Measurements from ENCODE around the gene SMNDC1.
A peak's percentile ranks its signal among the peaks of the same experiment; 100 is the strongest.
"Not testable (repeated sequence)": the region's sequence is repeated elsewhere in the genome, so short reads cannot be mapped to it uniquely, and the experiment has no call there.

Gene SMNDC1

DNA sequence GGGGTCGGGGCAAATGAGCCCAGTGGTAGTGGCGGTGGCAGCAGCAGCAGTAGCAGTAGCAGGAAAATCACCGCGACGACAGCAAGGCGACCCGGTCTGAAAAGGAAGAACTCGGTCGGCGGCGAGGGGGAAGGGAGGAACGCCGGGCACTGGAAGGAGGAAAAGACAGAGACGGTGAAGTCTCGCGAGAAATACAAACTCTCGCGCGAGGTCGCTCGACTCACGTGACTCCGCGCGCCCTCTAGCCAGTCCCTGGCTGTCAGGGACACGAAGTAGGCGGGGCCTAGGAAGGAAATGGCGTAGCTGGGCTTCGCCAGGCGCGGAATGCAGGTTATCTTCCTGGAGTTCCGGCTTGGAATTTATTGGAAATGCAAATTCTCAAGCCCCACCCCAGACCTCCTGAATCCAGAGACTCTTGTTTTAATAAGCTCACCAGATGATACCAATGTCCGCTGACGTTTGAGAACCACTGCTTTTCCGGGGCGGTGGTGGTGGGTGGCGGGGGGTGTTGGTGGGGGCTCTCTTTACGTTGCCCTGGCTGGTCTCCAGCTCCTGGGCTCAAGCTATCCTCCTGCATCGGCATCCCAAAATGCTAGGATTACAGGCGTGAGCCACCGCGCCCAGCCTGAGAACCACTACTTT is at the start of gene SMNDC1:
Gene SMNDC1, minus strand, starts transcription at position 141 of the 642 bp plus-strand sequence. CDS start 1,333 bp downstream, outside the sequence.
- peak; percentile 92 to 94 for DNase-seq

DNA sequence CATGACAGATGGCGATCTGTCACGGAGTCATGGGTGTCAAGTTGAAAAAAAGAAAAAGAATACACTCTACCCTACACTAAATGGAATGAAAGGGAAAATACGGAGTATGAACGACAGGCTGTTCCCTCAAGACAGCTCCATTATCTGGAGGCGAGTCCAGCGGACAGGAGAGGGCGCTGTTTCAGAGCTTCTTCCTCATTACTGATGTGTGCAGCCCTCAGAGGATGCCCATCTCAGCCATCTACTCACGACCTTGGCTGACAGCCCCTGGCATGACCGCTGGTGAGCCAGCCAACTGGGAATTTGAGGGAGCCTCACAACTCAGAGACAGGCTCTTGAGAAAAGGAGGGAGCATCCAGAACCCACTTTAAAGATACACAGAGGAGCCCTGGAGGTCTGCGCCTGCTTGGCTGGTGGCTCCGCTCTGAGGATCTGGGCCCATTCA is 49.6 kb upstream of the SMNDC1 start:
- peak in 1 of 2 experiments; percentile 47 for DNase-seq

DNA sequence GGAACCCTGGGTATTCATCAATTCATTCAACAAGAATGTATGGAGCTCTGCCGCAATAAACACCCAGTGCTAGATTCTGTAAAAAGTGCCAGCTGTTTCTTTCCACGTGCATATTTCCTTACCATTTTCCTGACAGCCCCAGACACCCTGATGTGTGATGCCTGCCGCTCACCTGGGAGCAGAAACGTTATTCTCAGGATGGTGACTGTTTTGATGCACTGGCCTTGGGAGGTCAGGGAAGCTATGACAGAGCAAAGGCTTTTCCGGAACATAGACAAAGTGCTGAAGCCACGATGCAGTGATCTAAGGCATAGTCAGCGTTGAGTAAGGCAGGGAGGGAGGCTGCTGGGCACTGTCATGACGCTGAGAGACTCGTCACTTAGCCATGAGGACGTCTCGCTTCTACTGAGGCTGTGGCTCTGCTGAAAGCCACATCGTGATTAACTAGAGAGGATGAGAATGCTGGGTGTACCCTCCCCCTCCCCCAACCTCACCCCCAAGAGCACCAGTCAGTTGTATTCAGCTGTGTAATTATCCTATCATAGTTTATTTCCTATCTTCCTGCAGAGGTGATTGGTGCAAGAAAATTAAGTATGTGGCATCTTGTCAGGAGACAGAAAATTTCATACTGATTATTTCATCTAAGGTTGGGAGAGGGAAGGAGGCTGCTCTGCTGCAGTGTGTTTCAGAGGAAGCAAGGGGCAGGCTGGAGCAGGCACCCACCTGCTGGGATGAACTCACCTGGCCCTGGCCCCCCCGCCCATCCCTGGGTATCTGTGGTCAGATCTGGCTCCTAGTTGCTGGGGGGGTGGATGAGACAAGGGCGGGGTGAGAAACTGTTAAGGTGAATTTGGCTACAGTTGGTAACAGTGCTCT is 48.8 kb upstream of the SMNDC1 start:
- no peak for DNase-seq

DNA sequence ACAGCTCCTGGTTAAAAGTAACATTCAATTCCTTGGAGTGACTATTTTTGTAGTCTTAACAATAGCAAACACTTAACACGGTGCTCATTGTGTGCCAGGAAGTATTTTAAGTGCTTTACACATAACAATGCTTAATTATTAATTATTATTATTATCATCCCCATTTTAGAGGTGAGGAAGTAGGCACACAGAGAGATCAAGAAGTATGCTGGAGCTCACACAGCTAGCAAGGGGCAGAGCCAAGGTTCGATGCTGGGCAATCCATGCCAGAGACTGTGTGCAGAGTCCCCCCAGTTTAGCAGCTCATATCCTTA is 48.2 kb upstream of the SMNDC1 start:
- no peak for DNase-seq

DNA sequence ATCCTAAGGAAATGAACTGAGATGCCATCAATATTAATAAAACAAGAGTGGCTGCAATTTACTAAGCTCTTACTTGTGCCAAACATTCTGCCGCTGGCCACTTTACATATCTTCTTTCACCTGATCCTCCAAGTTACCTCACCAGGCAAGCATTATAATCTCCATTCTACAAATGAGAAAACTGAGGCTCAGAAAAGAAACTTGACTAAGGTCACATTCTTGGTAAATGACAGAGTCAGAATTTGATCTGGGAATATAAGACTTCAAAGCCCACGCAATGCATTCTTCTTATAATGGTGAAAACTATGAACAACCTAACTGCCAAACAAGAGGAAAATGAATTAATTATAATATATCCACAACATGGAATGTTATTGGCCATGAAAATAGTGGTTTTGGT is 46.1 kb upstream of the SMNDC1 start:
- DNase-seq, result no peak

DNA sequence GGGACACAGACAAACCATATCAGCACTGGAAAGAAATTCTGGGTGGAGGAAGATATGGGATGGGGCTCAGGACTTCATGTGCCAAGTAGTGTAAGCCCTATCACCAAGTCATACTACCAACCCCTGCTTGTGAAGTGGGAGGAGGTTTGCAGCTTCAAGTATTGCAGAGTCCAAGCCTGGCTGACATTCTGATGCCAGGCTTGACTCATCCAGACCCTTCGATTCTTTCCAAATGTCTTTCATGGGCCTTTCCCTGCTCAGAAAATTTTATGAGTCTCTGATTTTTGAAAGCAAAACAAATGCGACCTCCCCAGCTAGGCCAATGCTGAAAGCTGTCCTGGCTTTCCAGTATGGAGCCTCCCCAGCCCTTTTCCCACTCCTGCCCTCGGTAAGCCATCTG is 45.1 kb upstream of the SMNDC1 start:
- no peak for DNase-seq

DNA sequence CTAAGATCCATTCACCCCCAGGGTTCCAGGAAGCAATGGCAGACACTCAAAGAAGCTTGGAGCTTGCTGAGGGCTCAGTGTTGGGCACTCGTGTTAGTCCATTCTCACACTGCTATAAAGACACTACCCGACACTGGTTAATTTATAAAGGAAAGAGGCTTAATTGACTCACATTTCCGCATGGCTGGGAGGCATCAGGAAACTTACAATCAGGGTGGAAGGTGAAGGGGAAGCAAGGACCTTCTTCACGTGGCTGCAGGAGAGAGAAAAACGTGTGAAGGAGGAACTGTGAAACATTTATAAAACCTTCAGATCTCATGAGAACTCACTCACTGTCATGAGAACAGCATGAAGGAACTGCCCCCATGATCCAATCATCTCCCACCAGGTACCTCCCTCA is 44.7 kb upstream of the SMNDC1 start:
- DNase-seq, result no peak

DNA sequence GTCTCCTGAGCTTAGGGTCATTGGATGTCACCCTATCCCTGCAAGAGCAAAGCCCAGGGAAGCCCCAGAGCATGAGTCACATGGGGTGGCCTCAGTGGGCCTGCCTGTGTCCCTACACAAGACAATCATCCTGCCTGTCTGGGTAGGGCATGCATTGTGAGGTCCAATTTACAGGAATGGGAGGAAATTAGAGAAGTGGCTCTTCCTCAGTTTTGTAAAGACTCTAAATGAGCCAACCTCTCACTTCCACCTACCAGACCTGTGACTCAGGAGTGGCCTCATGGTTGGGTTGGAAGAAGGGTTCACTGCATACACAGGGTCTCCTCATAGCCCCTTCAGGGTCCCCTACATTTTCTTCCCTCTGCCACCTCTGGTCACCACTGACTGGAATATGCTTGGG is 43.6 kb upstream of the SMNDC1 start:
- no peak for DNase-seq

DNA sequence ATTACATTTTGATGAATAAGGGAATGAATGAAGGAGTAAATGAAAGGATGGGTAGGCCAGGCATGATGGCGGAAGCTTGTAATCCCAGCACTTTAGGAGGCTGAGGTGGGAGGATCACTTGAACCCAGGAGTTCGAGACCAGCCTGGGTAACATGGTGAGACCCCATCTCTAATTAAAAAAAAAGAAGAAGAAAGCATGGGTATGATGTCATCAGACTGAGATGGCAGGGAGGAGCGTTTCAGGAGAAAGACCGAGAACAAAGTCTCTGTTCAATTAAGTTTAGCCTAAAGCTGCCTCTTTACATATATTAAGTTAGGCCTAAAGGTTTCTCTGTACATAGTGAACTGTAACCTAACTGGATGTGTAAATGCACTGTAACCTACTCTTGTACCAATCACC is 42.2 kb upstream of the SMNDC1 start:
- no peak for DNase-seq

DNA sequence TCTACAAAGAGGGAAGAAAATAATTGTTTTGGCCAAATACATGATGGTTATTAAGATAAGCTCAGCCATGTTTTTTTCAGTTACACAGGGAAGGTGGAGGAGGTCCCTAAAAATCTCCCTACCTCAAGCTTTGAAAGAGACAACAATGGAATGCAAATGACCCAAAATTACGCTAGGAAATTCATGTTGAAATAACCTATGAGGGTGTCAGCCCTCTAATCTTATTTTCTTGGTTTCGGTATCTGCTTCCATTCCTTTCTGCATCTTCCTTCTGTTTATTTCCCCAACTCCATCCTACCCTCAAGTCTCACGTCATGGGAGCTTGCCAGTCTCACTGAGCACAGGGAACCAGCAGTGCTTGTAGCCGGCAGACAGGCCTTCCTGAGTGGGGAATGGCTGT is 40.6 kb upstream of the SMNDC1 start:
- no peak for DNase-seq

DNA sequence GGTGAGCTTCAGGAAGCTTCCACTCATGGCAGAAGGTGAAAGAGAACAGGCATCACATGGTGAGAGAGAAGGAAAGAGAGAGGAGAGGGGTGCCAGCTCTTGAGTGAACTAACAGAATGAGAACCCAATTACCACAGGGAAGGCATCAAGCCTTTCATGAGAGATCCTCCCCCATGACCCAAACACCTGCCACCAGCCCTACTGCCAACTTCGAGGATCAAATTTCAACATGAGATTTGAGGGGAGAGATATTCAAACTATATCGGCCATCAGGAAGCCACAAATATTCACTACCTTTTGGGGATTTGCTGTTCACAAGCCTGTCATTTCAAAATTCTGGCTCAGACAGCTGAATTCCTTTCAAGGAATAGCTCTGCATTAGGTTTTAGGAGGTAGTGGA is 39.9 kb upstream of the SMNDC1 start:
- no peak for DNase-seq

DNA sequence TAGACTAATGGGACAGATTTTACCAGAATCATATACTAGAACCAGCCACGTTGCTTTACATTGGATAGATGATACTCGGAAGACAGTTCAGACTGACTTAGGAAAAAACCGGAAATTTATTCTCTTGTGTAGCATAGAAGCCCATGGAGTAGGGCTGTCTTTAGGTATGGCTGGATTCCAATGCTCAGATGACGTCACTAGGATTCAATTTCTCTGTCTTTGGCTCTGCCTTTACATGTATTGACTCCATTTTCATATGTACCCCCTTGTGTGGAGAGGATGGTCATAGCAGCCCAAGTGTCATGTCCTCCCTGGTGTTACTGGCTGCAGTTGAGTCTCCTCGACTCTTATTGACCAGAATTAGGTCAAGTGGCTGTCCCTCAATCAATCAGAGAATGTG is 39.2 kb upstream of the SMNDC1 start:
- no peak for DNase-seq

DNA sequence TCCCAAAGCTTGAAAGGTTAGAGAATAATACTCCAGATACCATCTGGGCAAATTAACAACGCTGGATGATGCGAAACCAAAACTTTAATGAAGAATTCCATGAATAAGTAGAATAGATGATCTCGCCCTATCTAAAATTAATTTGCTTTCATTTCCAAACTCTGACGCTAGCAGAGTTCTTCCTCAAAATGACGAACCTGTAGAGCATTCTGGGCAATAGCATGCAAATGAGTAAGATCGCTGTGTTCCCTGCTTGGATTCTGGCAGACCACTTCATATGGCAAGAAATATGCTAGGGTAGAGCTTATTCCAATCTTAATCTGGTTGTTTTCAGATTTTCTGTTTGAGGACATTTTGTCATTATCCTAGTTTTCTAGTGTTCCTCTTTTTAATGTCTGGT is 36.1 kb upstream of the SMNDC1 start:
- DNase-seq, result no peak

DNA sequence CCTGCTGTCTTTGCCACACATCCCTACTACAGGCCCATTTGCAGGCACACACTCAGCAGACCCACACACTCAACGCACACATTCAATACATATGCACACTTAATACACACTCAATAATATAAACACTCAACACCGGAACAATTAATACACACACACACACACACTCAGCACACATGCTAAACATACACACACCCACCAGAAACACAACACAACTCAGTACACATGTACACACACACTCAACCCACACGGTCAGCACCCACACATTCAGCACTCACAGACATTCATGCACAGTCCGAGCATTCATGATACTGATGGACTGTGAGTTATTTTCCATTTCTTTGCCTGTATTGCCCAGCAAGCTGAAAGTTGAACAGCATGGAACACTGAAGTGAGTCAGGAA is 35.4 kb upstream of the SMNDC1 start:
- no peak for DNase-seq

DNA sequence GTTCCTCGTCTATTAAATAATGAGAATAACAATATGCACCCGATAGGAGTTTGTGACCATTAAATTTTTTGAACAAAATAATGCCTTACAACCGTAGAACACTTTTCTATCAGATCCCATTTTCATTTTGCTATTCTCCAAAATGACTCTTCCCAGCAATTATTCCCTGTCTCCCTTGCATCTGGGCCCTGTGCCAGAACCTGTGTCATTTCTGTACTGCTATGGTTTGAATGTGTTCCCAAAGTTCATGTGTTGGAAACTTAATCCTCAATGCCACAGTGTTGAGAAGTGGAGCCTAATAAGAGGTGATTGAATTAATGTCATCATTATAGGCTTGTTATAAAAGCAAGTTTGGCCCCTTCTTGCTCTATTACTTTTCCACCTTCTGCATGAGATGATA is 33.2 kb upstream of the SMNDC1 start:
- no peak for DNase-seq

DNA sequence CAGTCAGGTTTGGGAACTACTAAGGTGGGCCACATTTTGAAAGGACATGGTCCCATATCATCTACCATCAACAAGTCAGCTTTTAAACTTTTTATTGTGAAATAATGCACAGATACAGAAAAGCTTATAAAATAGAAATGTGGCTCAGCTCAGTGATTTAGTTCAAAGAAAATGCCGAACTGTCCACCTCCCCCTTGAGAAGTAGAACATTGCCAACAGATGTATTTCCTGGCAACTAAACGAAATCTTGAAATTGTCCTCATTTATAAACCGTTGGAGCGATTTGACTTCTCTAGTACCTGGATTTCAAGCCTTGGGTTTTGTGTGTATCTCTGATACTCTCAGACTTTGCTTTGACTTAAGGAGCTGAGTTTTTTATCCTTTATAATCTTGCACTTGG is 32.7 kb upstream of the SMNDC1 start:
- no peak for DNase-seq

DNA sequence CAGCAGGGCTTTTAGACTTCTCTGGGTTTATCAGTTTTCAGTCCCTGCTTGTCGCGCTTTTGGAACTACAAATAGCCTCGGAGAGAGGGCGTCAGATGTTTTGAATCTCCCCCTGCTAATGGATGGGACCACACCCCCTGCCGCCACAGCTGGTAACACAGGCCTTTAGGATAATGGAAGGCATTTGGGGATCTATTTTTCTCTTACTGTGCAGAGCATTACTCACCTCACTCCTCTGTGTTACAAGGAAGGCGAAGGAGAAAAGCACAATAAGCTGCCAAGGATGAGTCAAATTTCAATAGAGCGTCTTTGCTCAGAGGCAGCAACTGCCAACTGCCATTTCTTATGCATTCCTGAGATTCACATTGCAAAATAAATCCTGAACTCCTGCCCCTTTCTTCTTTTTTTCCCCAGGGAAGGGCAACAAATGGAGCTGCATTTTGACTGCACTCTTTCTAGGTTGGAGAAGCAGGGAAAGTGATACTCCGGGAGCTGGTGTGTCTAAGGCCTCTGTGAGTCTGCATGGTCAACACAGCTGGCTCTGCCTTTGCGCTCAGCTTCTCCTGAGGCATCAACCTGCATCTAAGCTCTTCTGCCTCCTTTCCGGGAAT is 31.5 kb upstream of the SMNDC1 start:
- DNase-seq, result no peak

DNA sequence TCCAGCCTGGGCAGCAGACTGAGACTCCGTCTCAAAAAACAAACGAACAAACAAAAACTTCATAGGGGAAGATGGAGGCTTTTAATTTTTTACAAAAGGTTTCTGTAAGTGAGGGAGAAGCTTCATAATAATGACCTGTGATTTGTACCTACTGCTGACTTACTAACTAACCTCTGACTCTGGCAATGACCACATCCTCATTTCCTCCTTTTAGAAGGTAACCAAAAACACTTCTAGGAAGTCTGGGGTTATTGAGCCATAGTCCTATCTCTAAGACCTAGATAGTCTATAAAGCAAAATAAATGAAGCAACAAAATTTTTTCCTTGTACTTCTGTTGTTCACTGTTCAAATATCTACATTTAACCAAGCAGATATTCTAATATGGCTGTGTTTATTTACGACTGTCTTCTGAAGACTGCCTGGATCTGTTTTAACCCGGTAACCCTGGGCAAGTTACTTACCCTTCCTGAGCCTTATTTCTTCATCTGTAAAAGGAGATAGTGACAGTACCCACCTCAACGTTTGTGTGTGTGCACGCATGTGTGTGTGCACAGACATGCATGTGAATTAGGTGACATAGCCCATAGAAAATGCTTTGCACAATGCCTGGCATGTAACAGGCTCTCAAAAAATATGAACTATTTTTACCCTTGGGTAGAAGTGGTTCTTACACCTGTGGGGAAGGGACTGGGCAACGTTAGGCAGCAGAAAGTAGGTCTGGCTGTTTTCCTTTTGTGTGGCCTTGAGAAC is 30.8 kb upstream of the SMNDC1 start:
- no peak for DNase-seq

DNA sequence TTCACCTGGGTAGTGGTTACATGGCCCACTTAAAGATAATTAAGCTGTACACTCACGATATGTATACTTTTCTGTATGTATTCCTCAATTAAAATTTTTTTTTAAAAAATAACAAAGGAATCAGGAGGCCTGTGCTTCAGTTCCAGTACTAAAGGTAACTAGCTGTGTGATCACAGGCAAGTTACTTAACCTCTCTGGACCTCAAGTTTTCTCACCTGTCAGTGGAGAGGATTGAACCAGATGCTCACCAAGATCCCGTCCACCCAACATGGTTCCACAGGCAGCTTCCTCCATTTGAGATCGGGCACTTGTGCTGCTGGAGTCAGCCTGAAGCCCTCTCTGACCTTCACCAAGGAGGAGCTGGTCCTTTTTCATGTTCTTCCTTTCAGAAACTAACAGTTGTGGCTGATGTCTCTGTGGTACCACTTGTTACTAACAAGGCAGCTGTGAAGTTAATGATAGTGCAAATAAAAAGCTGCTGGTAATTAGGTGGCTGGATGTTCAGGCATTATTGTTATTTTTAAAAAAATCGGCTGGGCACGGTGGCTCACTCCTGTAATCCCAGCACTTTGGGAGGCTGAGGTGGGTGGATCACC is 29.4 kb upstream of the SMNDC1 start:
- DNase-seq, result no peak

DNA sequence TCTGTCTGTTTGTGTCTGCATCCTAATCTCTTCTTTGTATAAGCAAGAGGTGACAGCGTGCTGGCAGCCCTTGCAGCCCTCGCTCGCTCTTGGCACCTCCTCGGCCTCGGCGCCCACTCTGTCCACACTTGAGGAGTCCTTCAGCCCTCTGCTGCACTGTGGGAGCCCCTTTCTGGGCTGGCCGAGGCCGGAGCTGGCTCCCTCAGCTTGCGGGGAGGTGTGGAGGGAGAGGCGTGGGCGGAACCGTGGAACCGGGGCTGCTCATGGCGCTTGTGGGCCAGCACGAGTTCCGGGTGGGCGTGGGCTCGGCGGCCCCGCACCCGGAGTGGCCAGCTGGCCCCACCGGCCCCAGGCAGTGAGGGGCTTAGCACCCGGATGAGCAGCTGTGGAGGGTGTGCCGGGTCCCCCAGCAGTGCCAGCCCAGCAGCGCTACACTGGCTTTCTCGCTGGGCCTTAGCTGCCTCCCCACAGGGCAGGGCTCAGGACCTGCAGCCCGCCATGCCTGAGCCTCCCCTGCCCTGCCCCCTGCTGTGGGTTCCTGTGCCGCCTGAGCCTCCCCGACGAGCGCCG is 26.6 kb upstream of the SMNDC1 start:
- not testable (repeated sequence) for DNase-seq

DNA sequence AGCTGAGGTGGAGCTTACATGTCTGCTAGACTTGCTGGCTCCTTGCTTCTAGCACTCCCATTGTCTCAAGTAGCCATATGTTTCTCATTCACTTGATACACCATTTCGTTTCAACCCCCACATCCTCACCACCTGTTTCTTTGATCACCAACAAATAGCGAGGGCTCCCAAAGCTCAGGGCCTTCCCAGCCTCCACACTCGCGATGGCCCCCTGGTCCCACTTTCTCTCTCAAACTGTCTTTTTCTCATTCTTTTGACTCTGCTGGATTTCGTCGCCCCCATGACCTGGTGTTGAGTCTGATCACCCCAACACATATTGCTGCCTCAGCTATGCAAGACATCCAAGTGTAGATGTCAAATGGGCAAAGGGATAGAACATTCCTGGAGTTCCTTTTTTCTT is 26.0 kb upstream of the SMNDC1 start:
- no peak for DNase-seq

DNA sequence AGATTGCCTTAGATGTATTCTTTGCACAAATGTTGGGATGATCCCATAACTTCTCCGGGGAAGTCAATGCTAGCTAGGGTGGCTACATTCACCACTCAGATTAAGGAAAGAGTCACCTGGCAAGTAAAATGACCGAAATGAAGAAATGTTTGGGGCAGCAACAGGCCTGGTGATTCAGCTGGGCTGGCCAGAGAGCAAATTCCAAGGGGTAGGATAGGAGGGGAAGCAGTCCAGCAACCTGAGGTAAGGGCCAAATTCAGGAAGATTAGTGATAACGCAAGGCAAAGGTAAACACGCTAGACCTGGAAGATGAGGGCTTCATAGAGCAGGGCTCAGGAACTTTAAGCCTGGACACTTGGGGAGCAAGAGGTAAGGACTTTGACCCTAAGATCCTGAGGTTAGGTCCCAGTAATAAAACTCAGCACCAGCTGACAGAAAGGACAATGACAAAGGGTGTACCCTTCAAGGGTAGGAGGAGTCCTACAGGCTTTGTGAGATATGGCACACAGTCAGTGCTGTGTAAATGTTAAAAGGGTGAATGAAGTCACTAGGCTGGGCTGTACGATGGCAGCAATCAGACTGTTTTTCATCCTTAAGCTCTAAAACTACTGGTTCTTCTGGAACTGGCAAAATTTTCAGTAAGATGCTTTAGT is 22.7 kb upstream of the SMNDC1 start:
- DNase-seq, result no peak
